Measurements from ENCODE around the gene FAM83B. TPM values are rescaled to one million over a fixed set of nuclear protein-coding genes. Genes with fewer than 3 reads are reported as not detected.
"Not testable (repeated sequence)": the region's sequence is repeated elsewhere in the genome, so short reads cannot be mapped to it uniquely, and the experiment has no call there.

The FAM83B gene
- total RNA-seq, 1 experiment from 2014 or later: not detected

DNA sequence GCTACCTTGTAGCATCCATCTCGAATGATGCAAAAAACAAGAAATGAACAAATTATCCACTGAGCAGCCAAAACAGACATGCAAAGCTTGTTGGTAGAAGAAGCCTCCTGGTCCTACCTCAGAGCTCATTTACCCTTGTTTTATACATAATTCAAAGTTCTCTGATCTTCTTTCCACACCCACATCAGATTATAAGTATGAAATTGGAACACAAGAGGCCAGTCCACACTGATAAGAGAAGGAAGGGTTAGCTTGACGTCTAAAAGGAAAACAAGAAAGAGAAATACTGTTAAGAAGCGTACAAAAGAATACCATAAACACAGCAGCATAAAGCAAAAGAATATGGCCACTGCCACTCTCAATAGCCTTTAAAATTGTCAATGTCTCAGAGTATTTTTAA, 49.7 kb downstream of the FAM83B start:
- no peak for DNase-seq (ENCODE audit: low read depth)

DNA sequence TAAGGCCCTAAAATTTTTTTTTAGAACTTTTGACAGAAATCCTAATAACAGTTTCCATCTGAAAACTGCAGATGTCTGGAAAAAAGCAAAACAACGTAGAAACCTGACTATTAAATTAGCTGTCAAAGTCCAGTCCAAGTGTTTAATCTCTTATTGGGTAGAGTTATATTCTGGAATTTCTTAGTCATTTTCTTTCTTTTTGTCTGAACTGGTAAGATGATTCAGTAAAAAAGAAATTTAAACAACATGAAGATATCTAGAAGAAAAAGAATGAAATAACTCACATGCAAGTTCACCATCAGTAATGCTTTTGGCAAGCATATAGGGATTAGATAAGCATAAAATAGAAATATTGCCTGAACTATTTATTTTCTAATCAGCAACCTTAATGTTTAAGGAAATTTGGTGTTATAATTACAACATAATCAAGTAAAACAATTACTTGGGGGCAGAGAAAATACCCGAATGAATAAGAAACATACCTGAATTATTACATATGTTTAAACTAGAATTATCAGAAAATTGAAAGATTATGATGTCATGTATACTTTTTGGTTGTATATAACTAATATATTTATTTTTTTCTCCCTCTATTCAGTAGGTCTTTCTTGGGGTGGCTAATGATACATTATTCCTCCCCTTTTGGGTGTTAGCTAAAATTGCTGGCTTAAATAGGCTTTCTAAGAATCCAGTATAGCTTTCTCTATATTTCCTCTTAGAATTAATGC, 51.1 kb downstream of the FAM83B start:
- DNase-seq (ENCODE audit: low read depth): no peak

DNA sequence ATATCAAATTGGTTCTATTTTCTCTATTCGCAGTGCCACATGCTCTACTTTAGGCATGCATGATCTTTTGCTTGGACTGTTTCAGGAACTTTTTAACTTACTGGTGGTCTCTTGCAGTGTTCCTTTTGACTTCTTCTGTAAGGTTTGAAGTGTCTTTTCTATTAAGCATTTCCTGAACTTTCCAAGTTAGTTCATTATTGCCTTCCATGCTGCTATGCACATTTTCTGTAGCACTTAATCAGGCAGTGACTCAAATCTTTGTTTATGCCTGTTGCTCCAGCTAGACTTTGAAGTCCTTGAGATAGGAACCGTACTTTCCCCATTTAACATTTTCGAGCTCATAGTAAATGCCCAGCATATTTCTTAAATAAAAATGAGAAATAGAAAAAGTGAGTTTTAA, 52.2 kb downstream of the FAM83B start:
- no peak for DNase-seq (ENCODE audit: low read depth)

DNA sequence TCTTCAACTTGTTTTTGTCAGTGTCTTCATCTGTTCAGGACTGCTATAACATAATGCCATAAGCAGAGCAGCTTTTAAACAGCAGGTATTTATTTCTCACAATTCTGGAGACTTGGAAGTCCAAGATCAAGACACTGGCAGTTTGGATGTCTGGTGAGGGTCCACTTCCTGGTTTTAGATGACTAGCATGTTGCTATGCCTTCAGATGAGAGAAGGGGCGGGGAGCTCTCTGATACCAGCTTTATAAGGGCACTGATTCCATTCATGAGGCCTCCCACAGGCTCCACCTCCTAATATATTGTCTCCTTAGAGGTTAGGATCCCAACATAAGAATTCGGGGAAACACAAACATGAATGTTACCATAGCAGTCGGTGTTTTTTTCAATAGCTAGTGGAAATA, 52.9 kb downstream of the FAM83B start:
- DNase-seq (ENCODE audit: low read depth): no peak

GRCh38 chr6:54899986-54900385, 53.4 kb downstream of the FAM83B start:
- no peak for DNase-seq (ENCODE audit: low read depth)

- no peak for DNase-seq (ENCODE audit: low read depth)
Measured at GRCh38 chr6:54900666-54901065, 54.1 kb downstream of the FAM83B start.

DNA sequence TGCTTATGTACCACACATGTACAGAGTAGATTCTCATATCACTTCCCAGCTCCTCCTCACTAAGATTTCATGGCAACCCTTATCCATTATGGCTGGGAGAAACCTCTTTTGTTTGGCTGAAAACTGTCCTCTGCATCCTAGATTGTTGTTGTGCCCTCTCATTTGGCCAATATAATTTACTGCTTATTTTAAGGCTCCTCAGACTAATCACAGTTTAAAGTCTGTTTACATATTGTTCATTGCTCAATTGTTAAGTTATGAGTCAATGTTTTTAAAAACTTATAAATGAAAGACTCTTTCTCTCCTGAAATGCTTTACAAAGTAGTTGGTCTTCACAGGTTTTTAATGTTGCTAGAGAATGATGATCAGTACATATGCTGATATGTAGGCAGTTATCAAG, 57.3 kb downstream of the FAM83B start:
- no peak for DNase-seq (ENCODE audit: low read depth)

GRCh38 chr6:54907355-54907754, 60.8 kb downstream of the FAM83B start:
- DNase-seq (ENCODE audit: low read depth): no peak

DNA sequence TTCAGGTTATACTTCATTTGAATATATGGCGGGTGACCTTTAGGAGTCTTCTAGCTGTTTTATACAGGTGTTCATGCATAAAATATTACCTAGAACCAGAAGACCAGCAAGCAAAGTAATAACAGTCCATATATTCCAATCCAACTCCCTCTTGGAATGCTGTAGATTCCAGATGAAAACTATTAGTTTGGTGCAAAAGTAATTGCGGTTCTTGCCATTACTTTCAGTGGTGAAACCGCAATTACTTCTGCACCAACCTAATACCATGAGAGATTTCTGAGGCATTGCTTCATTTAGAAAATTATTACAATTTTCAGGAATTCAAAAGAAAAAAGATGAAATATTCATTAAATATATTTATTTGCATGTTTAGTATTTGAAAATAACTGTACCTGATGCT, 62.6 kb downstream of the FAM83B start:
- no peak for DNase-seq (ENCODE audit: low read depth)

- no peak for DNase-seq (ENCODE audit: low read depth)
Measured at GRCh38 chr6:54910431-54910884, 63.9 kb downstream of the FAM83B start.

GRCh38 chr6:54910921-54911320, 64.3 kb downstream of the FAM83B start:
- DNase-seq (ENCODE audit: low read depth): no peak

- DNase-seq (ENCODE audit: low read depth): no peak
Measured at GRCh38 chr6:54913211-54913610, 66.6 kb downstream of the FAM83B start.

DNA sequence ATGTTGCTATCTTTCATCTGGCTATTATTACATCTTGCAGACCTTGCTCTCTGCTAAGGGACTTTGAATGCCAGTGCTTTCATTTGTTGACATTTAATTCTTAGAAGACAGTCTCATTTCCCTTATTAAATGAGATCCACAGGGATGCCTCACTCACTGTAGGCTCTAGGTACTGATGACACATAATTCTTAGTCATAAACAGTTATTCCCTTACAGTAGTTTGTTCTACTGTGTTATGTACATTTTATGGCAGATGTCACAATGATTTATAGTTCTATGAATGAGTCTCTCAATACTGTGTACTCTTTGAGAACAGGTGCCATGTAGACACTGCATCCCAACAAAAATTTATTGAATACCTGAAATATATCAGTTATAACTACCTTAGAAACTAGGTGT, 70.3 kb downstream of the FAM83B start:
- DNase-seq (ENCODE audit: low read depth): peak; percentile 73

DNA sequence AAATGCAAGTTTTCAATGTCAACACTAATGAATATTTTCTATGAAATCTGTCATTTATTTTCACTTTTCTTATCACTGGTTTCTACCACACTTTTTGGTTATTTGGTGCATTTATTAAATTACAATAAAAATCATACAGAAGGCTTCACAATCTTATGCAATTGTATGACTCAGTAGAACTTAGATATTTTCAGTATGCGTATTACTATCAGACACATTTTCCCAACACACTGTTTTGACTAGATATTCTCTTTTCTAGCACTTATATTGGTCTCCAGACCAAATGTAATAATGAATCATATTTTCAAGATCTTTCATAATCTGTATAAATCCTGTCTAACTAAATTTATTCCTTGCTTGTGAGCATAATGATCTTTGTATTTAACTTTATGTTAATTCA, 74.1 kb downstream of the FAM83B start:
- DNase-seq (ENCODE audit: low read depth): no peak

DNA sequence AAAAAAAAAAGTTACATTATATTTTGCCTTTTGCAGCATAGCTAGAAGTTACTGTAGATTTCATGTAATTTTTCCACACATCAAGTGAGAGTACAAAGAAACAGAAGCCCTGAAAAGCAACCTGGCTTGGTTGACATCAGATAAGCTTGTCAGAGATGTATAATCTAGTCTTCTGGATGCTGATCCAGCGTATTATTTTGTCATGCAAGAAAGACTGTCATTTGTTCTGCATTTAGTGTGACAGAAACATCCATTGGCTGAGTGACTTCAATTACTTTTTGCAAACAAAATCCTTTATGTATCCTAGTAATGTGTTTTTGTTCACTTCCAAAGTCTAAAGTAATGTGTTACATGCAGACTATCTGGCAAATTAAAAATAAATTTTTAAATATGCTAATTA, 75.3 kb downstream of the FAM83B start:
- DNase-seq (ENCODE audit: low read depth): no peak

GRCh38 chr6:54929245-54929909, 82.8 kb downstream of the FAM83B start:
- peak; percentile 6 for DNase-seq (ENCODE audit: low read depth)

- no peak for DNase-seq (ENCODE audit: low read depth)
Measured at GRCh38 chr6:54932622-54933021, 86.1 kb downstream of the FAM83B start.

DNA sequence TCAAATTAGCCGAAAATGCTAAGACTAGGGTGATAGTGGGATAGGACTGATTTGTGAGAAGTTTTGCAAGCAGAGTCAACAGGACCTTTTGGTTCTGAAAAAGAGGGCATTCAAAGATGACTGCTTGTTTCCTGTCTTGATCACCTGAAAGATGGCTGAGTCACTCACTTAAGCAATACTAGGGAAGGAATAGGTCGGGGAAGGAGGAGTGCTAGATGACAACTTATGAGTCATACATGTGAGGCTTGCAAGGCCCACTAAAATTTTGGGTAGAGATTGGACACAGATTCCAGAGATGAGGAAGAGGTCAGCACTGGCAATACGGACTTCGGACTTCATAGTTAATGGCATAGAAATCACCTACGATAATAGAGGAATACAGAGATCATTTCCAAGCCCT, 89.2 kb downstream of the FAM83B start:
- peak; percentile 93 for DNase-seq (ENCODE audit: low read depth)

GRCh38 chr6:54937371-54937770, 90.8 kb downstream of the FAM83B start:
- no peak for DNase-seq (ENCODE audit: low read depth)

DNA sequence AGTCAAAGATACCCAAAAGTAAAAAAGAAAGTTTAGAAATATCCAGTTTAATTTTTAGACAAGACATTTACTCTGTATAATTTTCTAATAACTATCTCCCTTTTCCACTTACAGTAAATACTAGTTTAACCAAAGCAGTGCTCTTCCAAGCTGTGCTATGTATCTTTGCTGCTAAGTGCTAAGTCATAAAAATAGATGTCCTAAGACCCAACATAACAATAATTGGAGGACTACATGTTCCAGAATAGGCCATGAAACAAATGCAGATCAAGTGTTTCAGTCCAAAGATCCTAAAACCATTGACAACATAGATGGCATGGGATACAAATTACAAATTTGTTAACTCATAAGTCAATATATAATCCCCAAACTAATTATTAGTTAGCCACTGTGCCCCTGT, 111.1 kb downstream of the FAM83B start:
- no peak for DNase-seq (ENCODE audit: low read depth)

GRCh38 chr6:54958446-54958845, 111.9 kb downstream of the FAM83B start:
- no peak for DNase-seq (ENCODE audit: low read depth)

- DNase-seq (ENCODE audit: low read depth): no peak
Measured at GRCh38 chr6:54959820-54960219, 113.2 kb downstream of the FAM83B start.

DNA sequence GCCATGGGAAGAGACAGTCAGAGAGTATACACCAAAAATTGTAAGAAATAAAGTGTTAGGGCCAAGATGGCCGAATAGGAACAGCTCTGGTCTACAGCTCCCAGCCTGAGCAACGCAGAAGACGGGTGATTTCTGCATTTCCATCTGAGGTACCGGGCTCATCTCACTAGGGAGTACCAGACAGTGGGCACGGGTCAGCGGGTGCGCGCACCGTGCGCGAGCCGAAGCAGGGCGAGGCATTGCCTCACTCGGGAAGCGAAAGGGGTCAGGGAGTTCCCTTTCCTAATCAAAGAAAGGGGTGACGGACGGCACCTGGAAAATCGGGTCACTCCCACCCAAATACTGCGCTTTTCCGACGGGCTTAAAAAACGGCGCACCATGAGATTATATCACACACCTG, 114.8 kb downstream of the FAM83B start:
- not testable (repeated sequence) for DNase-seq (ENCODE audit: low read depth)

All from HT1080 (cell line).